HG03442 (cell line): ENCODE data around the gene TMCO2.
"Not testable (repeated sequence)": the region's sequence is repeated elsewhere in the genome, so short reads cannot be mapped to it uniquely, and the experiment has no call there.

ENCODE experiments used
- ATAC-seq: cut with Tn5 transposase; IDR thresholded peaks from one replicate; pipeline ENCODE4 v1.9.1; 2021; ENCODE audit warnings: mild to moderate bottlenecking, moderate library complexity; ENCODE audit not compliant: unreplicated experiment

Gene TMCO2

GRCh38 chr1:40247655-40248054 is at the start of gene TMCO2:
Gene TMCO2 (plus strand): TSS chr1:40247937. CDS start chr1:40247994, 57 bp downstream.
- ATAC-seq, result no peak

DNA sequence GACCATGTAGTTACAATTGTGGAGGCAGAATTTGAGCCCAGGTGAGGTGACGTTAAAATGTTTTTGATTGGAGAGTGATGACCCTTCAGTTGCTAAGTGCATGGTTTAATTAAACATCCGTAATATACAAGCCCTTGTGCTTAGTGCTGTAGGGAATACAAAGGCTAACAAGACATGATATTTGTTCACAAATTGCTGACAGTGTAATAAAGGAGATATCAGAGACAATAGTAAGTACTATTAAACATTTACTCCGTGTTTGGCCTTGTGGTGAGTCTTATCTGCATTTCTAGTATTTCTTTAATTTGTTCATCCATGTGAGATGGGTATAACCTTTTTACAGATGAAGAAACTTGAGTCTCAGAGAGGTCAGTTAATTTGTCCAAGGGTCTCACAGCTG is 48.6 kb upstream of the TMCO2 start:
- no peak for ATAC-seq

DNA sequence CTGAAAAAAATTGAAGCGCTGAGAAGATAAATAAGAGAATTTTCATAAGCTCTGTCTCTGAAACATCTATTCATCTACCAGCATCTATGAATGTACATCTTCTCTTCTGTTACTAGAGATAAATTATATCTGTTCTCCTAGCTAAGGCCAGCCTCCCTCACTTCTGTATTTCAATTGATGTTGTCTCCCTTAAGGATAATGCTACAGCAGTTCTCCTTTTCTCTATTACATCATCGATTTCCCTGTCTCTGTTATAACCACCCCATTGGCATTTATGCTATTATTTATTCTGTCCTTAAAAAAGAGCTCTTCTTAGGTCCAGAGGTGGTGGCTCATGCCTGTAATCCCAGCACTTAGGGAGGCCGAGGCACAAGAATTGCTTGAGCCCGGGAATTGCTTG is 42.9 kb upstream of the TMCO2 start:
- no peak for ATAC-seq

- ATAC-seq, result no peak
These were observed 37.1 kb upstream of the TMCO2 start for GRCh38 chr1:40210511-40211204.

- no peak for ATAC-seq
These were observed 29.4 kb upstream of the TMCO2 start for GRCh38 chr1:40218333-40218732.

DNA sequence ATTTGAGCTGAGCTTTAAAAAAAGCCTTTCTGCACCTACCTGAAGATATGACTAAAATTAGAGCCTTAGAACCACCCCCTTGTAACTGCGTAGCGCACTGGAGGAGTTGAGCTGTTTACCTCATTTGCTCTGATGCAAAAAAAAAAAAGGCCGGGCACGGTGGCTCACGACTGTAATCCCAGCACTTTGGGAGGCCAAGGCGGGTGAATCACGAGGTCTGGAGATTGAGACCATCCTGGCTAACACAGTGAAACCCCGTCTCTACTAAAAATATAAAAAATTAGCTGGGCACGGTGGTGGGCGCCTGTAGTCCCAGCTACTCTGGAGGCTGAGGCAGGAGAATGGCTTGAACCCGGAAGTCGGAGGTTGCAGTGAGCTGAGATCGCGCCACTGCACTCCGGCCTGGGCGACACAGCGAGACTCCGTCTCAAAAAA is 26.2 kb upstream of the TMCO2 start:
- ATAC-seq, result not testable (repeated sequence)

GRCh38 chr1:40221977-40222772 is 25.6 kb upstream of the TMCO2 start:
- no peak for ATAC-seq

GRCh38 chr1:40224040-40224439 is 23.7 kb upstream of the TMCO2 start:
- ATAC-seq, result no peak

- no peak for ATAC-seq
These were observed 21.5 kb upstream of the TMCO2 start for GRCh38 chr1:40226192-40226591.

- ATAC-seq, result peak; percentile 79
These were observed 15.3 kb upstream of the TMCO2 start for GRCh38 chr1:40232444-40232843.

DNA sequence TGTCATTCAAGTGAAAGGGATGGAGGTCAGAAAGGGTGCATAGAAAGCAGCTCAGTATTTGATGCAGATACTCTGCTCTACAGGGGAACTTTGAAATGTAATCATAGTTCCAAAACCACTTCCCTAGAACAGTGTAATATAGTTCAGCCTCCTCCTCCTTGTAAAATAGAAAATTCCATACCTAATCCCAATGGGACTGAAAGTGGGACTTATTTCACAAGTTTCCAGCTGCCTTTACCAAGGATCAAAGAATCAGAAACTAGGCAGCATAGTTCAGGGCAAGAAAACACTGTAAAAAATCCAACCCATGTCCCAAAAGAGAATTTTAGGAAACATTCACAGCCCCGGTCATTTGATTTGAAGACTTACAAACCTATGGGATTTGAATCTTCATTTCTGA is 8.1 kb upstream of the TMCO2 start:
- ATAC-seq, result no peak

DNA sequence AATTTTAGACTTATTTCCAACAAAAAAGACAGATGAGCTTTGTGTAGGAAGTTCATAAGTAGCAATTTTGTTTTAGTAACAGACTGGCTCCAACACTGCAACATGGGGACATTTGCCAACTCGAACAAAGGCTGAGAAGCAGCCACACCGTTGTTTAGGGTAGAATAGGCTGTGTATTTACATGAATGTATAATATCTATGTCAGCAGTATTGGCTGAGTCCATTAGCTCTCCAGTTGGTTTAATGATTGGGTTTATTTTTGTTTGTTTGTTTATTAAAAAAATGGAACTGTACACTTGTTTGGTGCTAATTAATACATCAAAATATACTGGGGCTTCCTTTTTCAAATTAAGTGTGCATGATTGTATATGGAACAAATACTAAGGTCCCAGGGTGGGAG is 7.3 kb upstream of the TMCO2 start:
- no peak for ATAC-seq

- ATAC-seq, result peak; percentile 13
These were observed 6.4 kb upstream of the TMCO2 start for GRCh38 chr1:40241362-40241761.

DNA sequence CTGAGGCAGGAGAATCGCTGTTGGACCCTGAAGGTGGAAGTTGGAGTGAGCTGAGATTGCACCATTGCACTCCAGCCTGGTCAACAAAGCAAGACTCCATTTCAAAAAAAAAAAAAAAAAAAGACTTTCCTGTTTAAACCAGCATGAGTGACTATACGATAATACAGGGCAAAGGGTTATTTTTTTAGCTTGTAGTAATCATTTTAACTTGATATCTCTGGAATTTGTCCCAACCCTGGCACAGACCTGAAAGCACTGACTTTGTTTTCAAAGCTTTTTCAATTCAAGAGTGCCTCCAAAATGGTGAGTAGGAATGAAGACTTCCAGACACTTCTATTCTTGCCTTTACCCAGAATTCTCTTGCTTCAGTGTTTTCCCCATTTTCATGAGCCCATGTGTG is 4.4 kb upstream of the TMCO2 start:
- ATAC-seq, result no peak

DNA sequence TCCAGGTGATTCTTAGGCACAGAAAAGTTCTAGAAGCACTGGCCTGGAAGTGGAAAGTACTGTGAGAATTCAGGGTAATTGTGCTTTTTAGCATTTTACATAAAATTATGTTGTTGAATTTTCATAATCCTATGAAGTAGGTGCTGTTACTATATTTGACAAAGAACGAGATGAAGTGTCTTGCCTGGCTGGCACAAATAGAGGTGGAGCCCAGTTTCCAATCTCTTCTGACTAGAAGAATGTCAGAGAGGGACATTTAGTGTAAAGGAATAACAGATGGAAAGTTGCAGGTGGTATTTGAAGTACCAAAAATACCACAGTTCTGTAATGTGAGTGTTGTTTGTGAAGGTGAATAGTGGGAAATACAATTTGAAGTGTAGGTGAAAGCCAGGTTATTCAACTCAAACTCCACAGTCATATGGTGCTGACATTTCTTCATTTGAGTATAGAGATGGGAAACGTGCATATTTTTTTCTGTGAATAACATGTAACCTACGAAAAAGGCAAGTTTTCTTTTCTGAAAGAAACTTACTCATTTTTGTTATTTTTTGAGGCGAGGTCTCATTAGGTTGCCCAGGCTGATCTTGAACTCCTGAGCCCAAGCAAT is 3.5 kb upstream of the TMCO2 start:
- ATAC-seq, result no peak

DNA sequence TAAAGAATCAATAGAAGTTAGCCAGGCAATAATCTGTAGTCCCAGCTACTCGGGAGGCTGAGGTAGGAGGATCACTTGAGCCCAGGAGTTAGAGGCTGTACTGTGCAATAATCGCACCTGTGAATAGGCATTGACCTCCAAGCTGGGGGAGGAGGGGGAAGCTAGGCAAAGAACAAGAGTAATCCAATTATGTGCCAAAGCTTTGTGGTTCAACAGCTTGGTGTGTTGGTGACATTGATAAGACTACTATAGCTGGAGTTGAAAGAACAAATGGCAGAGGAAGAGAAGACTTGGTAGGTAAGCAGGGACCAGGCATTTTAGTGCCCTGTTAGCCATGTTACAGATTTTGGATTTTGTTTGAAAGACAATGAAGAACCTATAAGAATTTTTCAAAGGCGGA is 2.1 kb upstream of the TMCO2 start:
- no peak for ATAC-seq

DNA sequence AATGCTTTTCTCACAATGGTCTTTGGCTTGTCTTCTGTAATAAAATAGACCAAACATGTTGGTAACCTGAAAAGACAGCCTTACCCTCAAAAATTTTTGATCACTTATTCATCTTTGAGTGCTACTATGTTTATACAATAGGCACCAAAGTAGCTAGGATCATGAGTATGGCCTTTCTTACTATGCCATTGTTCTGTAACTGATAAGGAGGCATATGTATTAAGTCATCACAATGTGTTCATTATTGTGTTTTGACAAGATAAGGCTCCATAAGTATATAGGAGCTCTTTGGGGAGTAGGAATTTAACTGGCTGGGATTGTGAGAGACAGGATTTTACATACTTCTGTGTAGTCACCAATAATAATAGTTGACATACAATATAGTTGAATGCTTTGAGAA is 675 bp downstream of the TMCO2 start:
- no peak for ATAC-seq

DNA sequence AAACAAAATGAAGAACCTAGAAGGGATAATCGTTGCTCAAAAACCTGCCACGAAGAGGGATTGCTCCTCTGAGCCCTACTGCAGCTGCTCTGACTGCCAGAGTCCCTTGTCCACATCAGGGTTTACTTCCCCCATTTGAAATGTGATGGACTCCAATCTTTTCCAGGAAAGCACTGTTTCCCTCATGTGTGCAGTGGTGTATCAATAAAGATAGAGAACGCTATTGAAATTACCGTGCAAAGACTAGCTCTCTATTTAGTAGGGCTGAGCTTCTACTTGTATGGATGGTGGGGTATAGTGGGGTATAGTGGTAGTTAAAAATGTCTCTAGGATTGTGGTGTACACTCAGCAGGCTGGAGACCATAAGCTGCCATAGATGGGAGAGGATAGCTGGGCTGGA is 3.7 kb downstream of the TMCO2 start:
- ATAC-seq, result no peak

- no peak for ATAC-seq
These were observed 4.9 kb downstream of the TMCO2 start for GRCh38 chr1:40252601-40253000.

DNA sequence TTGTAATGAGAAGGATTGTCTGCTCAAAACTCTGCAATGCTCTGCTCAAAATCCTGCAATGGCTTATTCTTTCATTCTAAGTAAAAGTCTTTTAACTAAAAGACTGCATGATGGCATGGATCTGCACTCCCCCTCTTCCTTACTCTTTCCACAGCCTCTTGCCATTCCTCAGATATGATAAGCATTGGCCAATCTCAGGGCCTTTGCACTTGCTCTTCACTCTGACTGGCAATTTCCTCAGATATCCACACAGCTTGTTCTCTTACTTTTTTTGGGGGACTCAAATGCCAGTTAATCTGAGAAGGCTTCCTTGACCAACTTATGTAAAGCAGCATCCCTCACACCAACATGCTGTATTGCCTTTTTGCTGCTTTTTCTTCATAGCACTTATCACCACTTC is 7.5 kb downstream of the TMCO2 start:
- no peak for ATAC-seq

DNA sequence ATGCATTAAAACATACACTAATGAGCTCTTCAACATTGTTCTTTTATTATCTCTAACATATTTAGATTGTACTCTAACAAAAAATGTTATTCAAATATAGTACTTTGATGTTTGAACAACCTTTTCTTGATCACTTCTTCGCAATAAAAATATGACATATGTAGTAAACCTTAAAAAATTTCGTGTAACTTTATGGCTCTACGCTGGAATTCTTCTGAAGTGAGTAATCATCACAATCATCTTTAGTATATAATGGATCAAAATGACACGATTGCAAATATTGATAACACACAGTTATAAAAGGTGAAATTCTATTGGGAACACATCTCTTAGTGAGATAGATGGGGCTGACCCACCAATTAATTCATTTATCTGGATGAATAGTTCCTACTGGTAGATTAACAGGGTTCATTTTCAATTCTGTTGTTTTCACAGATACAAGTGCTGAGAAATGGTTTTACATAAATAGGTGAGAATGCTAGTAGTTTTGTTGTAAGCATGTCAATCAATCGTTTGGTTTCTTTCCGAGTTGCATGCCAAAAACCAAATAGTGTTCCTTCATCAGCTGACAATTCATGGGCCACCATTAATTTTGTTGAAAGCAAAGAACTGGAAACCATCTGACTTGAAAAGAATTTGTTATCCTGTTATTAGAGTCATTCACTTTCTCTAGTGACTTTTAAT is 8.8 kb downstream of the TMCO2 start:
- no peak for ATAC-seq
